KMS-11 (cell line): ENCODE results near the gene SLC25A26.

Source experiments
- H2AFZ ChIP-seq: fragments of 200-600 bp; sonication (generic); 2 replicates; pipeline ENCODE4 v1.6.1; 2016; ENCODE audit warnings: antibody characterized with exemption, mixed run types, low read depth
- H3K27ac ChIP-seq: fragments of 200-600 bp; sonication (generic); 2 replicates; pipeline ENCODE4 v1.6.1; 2016; ENCODE audit warnings: mild to moderate bottlenecking, mixed run types
- H3K27me3 ChIP-seq: fragments of 200-600 bp; sonication (generic); 2 replicates; pipeline ENCODE4 v1.6.1; 2017; ENCODE audit warnings: mild to moderate bottlenecking, low read depth, mixed run types, moderate library complexity; ENCODE audit not compliant: insufficient read depth
- H3K36me3 ChIP-seq: fragments of 200-600 bp; sonication (generic); 2 replicates; pipeline ENCODE4 v1.6.1; 2017; ENCODE audit warnings: mild to moderate bottlenecking, mixed run types; ENCODE audit not compliant: insufficient read depth
- H3K4me1 ChIP-seq: fragments of 200-600 bp; sonication (generic); 2 replicates; pipeline ENCODE4 v1.6.1; 2016; ENCODE audit warnings: mild to moderate bottlenecking, low read depth, mixed run types; ENCODE audit not compliant: poor library complexity, severe bottlenecking
- H3K4me2 ChIP-seq: fragments of 200-600 bp; sonication (generic); 2 replicates; pipeline ENCODE4 v1.7.0; 2016; ENCODE audit warnings: mild to moderate bottlenecking, mixed run types
- H3K4me3 ChIP-seq: fragments of 200-600 bp; sonication (generic); IDR thresholded peaks from 2 replicates; pipeline ENCODE4 v1.6.1; 2017; ENCODE audit warnings: low read depth, low read length, mixed read lengths; ENCODE audit not compliant: insufficient read depth
- H3K79me2 ChIP-seq: fragments of 200-600 bp; sonication (generic); 2 replicates; pipeline ENCODE4 v1.6.1; 2016; ENCODE audit warnings: low read depth, mixed run types; ENCODE audit not compliant: insufficient read depth
- H3K9ac ChIP-seq: fragments of 200-600 bp; sonication (generic); 2 replicates; pipeline ENCODE4 v1.6.1; 2016; ENCODE audit warnings: mild to moderate bottlenecking, mixed run types
- H4K20me1 ChIP-seq: fragments of 200-600 bp; sonication (generic); 2 replicates; pipeline ENCODE4 v1.6.1; 2016; ENCODE audit warnings: mild to moderate bottlenecking, mixed run types; ENCODE audit not compliant: insufficient read depth
- CTCF ChIP-seq: fragments of 200-600 bp; sonication (generic); conservative IDR thresholded peaks from 2 replicates; pipeline ENCODE4 v1.6.1; 2017; ENCODE audit warnings: low read depth, mild to moderate bottlenecking, antibody characterized with exemption, low read length, moderate library complexity, mixed read lengths

The SLC25A26 gene

GRCh38 chr3:66179793-66180192 is 41.0 kb upstream of the SLC25A26 start:
- no peak overlapping the region for H2AFZ ChIP-seq
- H3K4me2 ChIP-seq: no peak overlapping the region
- no peaks in the 10 kb centered on the region for H3K27me3 ChIP-seq
- H3K79me2 ChIP-seq: no peaks in the 10 kb centered on the region
- no peak overlapping the region for H3K27ac ChIP-seq
- no peak overlapping the region for H3K9ac ChIP-seq
- no peaks in the 10 kb centered on the region for H3K36me3 ChIP-seq
- no peak for TF ChIP-seq CTCF
- H3K4me1 ChIP-seq: no peaks in the 10 kb centered on the region
- no peak overlapping the region for H3K4me3 ChIP-seq
- H4K20me1 ChIP-seq: no peaks in the 10 kb centered on the region

- no peak for TF ChIP-seq CTCF
- Histone ChIP-seq H3K27me3 (no peaks in the 10 kb centered on the region), H3K79me2 (no peaks in the 10 kb centered on the region), H2AFZ (no peak overlapping the region), H3K4me1 (no peaks in the 10 kb centered on the region), H3K4me2 (no peak overlapping the region), H4K20me1 (no peaks in the 10 kb centered on the region), H3K36me3 (no peaks in the 10 kb centered on the region), H3K9ac (no peak overlapping the region), H3K27ac (no peak overlapping the region), H3K4me3 (no peak overlapping the region)
Measured at GRCh38 chr3:66181764-66182163, 39.0 kb upstream of the SLC25A26 start.

GRCh38 chr3:66182246-66182645 is 38.6 kb upstream of the SLC25A26 start:
- Histone ChIP-seq H3K9ac (no peak overlapping the region), H3K36me3 (no peaks in the 10 kb centered on the region), H3K4me2 (no peak overlapping the region), H3K79me2 (no peaks in the 10 kb centered on the region), H3K27ac (no peak overlapping the region), H2AFZ (no peak overlapping the region), H3K4me1 (no peaks in the 10 kb centered on the region), H3K4me3 (no peak overlapping the region), H3K27me3 (no peaks in the 10 kb centered on the region), H4K20me1 (no peaks in the 10 kb centered on the region)
- no peak for TF ChIP-seq CTCF

- no peak overlapping the region for H3K9ac ChIP-seq
- H2AFZ ChIP-seq: no peak overlapping the region
- H3K27me3 ChIP-seq: no peaks in the 10 kb centered on the region
- H3K4me1 ChIP-seq: no peaks in the 10 kb centered on the region
- no peak overlapping the region for H3K4me3 ChIP-seq
- TF ChIP-seq CTCF: no peak
- no peaks in the 10 kb centered on the region for H3K79me2 ChIP-seq
- H4K20me1 ChIP-seq: no peaks in the 10 kb centered on the region
- H3K4me2 ChIP-seq: no peak overlapping the region
- H3K36me3 ChIP-seq: no peaks in the 10 kb centered on the region
- no peak overlapping the region for H3K27ac ChIP-seq
Measured at GRCh38 chr3:66186545-66186944, 34.3 kb upstream of the SLC25A26 start.
